Upper lobe of left lung (tissue), 4 donors: ENCODE measurements around the gene RIMBP2.

Experiments
- CTCF ChIP-seq, 6 experiments: fragments of 450-650 bp in 4 of 6; fragments of 200-600 bp in 2 of 6; sonication (generic) in 2 of 6; IDR thresholded peaks; one replicate each; pipeline ENCODE4 v1.5.1; 2016 to 2019; ENCODE audit warnings: antibody characterized with exemption in 6 of 6
- POLR2A ChIP-seq, 4 donors: fragments of 450-650 bp; IDR thresholded peaks; one replicate each; pipeline ENCODE4 v1.5.1; 2016 to 2017; ENCODE audit warnings: antibody characterized with exemption in 4 of 4, mild to moderate bottlenecking in 2 of 4

GRCh38 chr12:130714091-130714590, 2.0 kb downstream of the RIMBP2 start:
- TF ChIP-seq POLR2A (IDR thresholded peaks at IDR 0.05) = no peak
- TF ChIP-seq CTCF (IDR thresholded peaks at IDR 0.05) = no peak
